ENCODE data around the gene ASPHD2. TPM values are rescaled to one million over a fixed set of nuclear protein-coding genes. Genes with fewer than 3 reads are reported as not detected.

Gene ASPHD2
- total and polyA plus RNA-seq, 2 of the 13 experiments (the other 11 are each of a cell fraction or from before 2014, with no cell fraction given): 0.04 TPM

- TF ChIP-seq ZNF350 (CRISPR knock-in tag; IDR thresholded peaks at IDR 0.05; ENCODE audit: borderline replicate concordance, low read depth) (no peak), KAT7 (CRISPR knock-in tag; IDR thresholded peaks at IDR 0.05; ENCODE audit: borderline replicate concordance) (no peak; the same call in 1 of the 2 replicates), CAMTA2 (CRISPR knock-in tag; IDR thresholded peaks at IDR 0.05; ENCODE audit: borderline replicate concordance) (no peak), SALL1 (CRISPR knock-in tag; IDR thresholded peaks at IDR 0.05) (no peak), TOE1 (CRISPR knock-in tag; IDR thresholded peaks at IDR 0.05) (no peak), HOXA5 (CRISPR knock-in tag; IDR thresholded peaks at IDR 0.05) (no peak), NFYC (CRISPR knock-in tag; IDR thresholded peaks at IDR 0.05) (no peak), ZBTB49 (CRISPR knock-in tag; IDR thresholded peaks at IDR 0.05; ENCODE audit: borderline replicate concordance) (no peak), ZNF552 (CRISPR knock-in tag; IDR thresholded peaks at IDR 0.05; ENCODE audit: borderline replicate concordance) (no peak), TFAP4 (IDR thresholded peaks at IDR 0.05; ENCODE audit: borderline replicate concordance, low read depth) (no peak), ESRRA (CRISPR knock-in tag; IDR thresholded peaks at IDR 0.05; ENCODE audit: low read depth) (no peak), ZNF639 (CRISPR knock-in tag; conservative IDR thresholded peaks at IDR 0.05) (no peak), HES4 (CRISPR knock-in tag; IDR thresholded peaks at IDR 0.05; ENCODE audit: borderline replicate concordance) (no peak), ZFP37 (CRISPR knock-in tag; IDR thresholded peaks at IDR 0.05; ENCODE audit: borderline replicate concordance) (no peak), RBM39 (IDR thresholded peaks at IDR 0.05; ENCODE audit: low read depth, low read length, poor library complexity, severe bottlenecking) (no peak)
- TF ChIP-seq, protein P1, sequence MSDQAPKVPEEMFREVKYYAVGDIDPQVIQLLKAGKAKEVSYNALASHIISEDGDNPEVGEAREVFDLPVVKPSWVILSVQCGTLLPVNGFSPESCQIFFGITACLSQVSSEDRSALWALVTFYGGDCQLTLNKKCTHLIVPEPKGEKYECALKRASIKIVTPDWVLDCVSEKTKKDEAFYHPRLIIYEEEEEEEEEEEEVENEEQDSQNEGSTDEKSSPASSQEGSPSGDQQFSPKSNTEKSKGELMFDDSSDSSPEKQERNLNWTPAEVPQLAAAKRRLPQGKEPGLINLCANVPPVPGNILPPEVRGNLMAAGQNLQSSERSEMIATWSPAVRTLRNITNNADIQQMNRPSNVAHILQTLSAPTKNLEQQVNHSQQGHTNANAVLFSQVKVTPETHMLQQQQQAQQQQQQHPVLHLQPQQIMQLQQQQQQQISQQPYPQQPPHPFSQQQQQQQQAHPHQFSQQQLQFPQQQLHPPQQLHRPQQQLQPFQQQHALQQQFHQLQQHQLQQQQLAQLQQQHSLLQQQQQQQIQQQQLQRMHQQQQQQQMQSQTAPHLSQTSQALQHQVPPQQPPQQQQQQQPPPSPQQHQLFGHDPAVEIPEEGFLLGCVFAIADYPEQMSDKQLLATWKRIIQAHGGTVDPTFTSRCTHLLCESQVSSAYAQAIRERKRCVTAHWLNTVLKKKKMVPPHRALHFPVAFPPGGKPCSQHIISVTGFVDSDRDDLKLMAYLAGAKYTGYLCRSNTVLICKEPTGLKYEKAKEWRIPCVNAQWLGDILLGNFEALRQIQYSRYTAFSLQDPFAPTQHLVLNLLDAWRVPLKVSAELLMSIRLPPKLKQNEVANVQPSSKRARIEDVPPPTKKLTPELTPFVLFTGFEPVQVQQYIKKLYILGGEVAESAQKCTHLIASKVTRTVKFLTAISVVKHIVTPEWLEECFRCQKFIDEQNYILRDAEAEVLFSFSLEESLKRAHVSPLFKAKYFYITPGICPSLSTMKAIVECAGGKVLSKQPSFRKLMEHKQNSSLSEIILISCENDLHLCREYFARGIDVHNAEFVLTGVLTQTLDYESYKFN (CRISPR knock-in tag; conservative IDR thresholded peaks at IDR 0.05): peak; percentile 84
- TF ChIP-seq, protein P2, sequence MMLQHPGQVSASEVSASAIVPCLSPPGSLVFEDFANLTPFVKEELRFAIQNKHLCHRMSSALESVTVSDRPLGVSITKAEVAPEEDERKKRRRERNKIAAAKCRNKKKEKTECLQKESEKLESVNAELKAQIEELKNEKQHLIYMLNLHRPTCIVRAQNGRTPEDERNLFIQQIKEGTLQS (CRISPR knock-in tag; IDR thresholded peaks at IDR 0.05): no peak
- TF ChIP-seq, protein P3, sequence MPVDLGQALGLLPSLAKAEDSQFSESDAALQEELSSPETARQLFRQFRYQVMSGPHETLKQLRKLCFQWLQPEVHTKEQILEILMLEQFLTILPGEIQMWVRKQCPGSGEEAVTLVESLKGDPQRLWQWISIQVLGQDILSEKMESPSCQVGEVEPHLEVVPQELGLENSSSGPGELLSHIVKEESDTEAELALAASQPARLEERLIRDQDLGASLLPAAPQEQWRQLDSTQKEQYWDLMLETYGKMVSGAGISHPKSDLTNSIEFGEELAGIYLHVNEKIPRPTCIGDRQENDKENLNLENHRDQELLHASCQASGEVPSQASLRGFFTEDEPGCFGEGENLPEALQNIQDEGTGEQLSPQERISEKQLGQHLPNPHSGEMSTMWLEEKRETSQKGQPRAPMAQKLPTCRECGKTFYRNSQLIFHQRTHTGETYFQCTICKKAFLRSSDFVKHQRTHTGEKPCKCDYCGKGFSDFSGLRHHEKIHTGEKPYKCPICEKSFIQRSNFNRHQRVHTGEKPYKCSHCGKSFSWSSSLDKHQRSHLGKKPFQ (CRISPR knock-in tag; IDR thresholded peaks at IDR 0.05; ENCODE audit: insufficient replicate concordance): no peak
These were observed 50.9 kb downstream of the ASPHD2 start (continued) for GRCh38 chr22:26479792-26480610.

All from HepG2 (cell line).